ENCODE results near the gene TPRG1. TPM values are rescaled to one million over a fixed set of nuclear protein-coding genes. Genes with fewer than 3 reads are reported as not detected.

The TPRG1 gene
- total and polyA plus RNA-seq, 2 donors (not counting 3 experiments of a cell fraction or from before 2014, with no cell fraction given): 0.30 TPM; not detected in 1

GRCh38 chr3:189309400-189309975 lies 137.7 kb downstream of the TPRG1 start:
- ChIA-PET POLR2A (no interaction called here), CTCF (no interaction called here)
- Histone ChIP-seq H3K27ac (ENCODE audit: insufficient read depth, low read depth, low read length) (no peak overlapping the region), H3K9me1 (replicated peaks; ENCODE audit: control insufficient read depth, extremely low read depth, insufficient read depth, low read length) (no peaks in the 10 kb centered on the region), H3K9ac (replicated peaks; ENCODE audit: extremely low read depth, insufficient read depth, low read length) (no peak overlapping the region), H3K4me1 (ENCODE audit: control insufficient read depth, extremely low read depth, insufficient read depth, low read length) (no peaks in the 10 kb centered on the region), H3K9me3 (replicated peaks; ENCODE audit: control insufficient read depth, insufficient read depth, low read length) (no peaks in the 10 kb centered on the region), H3K4me3 (replicated peaks in 1 of 3; ENCODE audit: insufficient read depth in 1 of 3, low read depth in 1 of 3, low read length in 3 of 3) (no peak overlapping the region), H2AFZ (ENCODE audit: low read depth, low read length) (no peak overlapping the region), H3K36me3 (ENCODE audit: control insufficient read depth in 2 of 2, extremely low read depth in 1 of 2, insufficient read depth in 2 of 2, low read length in 2 of 2) (no peaks in the 10 kb centered on the region), H3K79me2 (ENCODE audit: control insufficient read depth, insufficient read depth, low read length) (no peaks in the 10 kb centered on the region), H4K20me1 (replicated peaks; ENCODE audit: control insufficient read depth, extremely low read depth, insufficient read depth, low read length) (no peaks in the 10 kb centered on the region), H3K4me2 (ENCODE audit: insufficient read depth, low read length) (no peak overlapping the region), H3K27me3 (ENCODE audit: control insufficient read depth in 2 of 2, insufficient read depth in 2 of 2, low read length in 2 of 2) (no peaks in the 10 kb centered on the region)
- dilution Hi-C loops (cut with MboI; ENCODE audit: extremely low pct_ligation_motif_present, low sequenced_read_pairs) (no loop called here), intact Hi-C loops (cut with micrococcal nuclease) (no loop called here)
- no peak for FAIRE-seq
- DNase-seq (ENCODE audit: low read depth, low spot score): no peak
- BruUV-seq (replicated peaks): no TSS peak
- TF ChIP-seq MAX (IDR thresholded peaks at IDR 0.05; ENCODE audit: insufficient read depth, insufficient read length) (no peak), GATA2 (IDR thresholded peaks at IDR 0.05; ENCODE audit: insufficient read depth, insufficient read length, low read depth, low read length) (no peak), JUN (IDR thresholded peaks at IDR 0.05; ENCODE audit: borderline replicate concordance, insufficient read depth, insufficient read length, low read depth) (no peak), POLR2A (IDR thresholded peaks at IDR 0.05; ENCODE audit: low read depth, low read length) (no peak), POLR2AphosphoS5 (IDR thresholded peaks at IDR 0.05; ENCODE audit: insufficient read depth, low read depth, low read length) (no peak), MYC (IDR thresholded peaks at IDR 0.05; ENCODE audit: low read depth, low read length) (no peak), EZH2 (IDR thresholded peaks at IDR 0.05; ENCODE audit: borderline replicate concordance, low read depth, low read length, severe bottlenecking) (no peak), FOS (IDR thresholded peaks at IDR 0.05; ENCODE audit: borderline replicate concordance, insufficient read depth, low read length) (no peak)
- TF ChIP-seq, protein P1, sequence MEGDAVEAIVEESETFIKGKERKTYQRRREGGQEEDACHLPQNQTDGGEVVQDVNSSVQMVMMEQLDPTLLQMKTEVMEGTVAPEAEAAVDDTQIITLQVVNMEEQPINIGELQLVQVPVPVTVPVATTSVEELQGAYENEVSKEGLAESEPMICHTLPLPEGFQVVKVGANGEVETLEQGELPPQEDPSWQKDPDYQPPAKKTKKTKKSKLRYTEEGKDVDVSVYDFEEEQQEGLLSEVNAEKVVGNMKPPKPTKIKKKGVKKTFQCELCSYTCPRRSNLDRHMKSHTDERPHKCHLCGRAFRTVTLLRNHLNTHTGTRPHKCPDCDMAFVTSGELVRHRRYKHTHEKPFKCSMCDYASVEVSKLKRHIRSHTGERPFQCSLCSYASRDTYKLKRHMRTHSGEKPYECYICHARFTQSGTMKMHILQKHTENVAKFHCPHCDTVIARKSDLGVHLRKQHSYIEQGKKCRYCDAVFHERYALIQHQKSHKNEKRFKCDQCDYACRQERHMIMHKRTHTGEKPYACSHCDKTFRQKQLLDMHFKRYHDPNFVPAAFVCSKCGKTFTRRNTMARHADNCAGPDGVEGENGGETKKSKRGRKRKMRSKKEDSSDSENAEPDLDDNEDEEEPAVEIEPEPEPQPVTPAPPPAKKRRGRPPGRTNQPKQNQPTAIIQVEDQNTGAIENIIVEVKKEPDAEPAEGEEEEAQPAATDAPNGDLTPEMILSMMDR (IDR thresholded peaks at IDR 0.05; ENCODE audit: extremely low read depth in 1 of 2, insufficient read depth in 1 of 2, low read depth in 1 of 2, low read length in 2 of 2): no peak

All from endothelial cell of umbilical vein (primary cell).